Panc1 (cell line): Measurements from ENCODE around the gene CACNA1G.

Experiments used
- POLR2AphosphoS5 ChIP-seq: IDR thresholded peaks from 2 replicates; pipeline ENCODE4 v1.6.1; 2012; ENCODE audit warnings: mild to moderate bottlenecking, low read depth, low read length, moderate library complexity
- TF ChIP-seq, protein P1 (sequence below): fragments of 450-650 bp; IDR thresholded peaks from 2 replicates; pipeline ENCODE4 v1.5.1; 2017; ENCODE audit warnings: mild to moderate bottlenecking

DNA sequence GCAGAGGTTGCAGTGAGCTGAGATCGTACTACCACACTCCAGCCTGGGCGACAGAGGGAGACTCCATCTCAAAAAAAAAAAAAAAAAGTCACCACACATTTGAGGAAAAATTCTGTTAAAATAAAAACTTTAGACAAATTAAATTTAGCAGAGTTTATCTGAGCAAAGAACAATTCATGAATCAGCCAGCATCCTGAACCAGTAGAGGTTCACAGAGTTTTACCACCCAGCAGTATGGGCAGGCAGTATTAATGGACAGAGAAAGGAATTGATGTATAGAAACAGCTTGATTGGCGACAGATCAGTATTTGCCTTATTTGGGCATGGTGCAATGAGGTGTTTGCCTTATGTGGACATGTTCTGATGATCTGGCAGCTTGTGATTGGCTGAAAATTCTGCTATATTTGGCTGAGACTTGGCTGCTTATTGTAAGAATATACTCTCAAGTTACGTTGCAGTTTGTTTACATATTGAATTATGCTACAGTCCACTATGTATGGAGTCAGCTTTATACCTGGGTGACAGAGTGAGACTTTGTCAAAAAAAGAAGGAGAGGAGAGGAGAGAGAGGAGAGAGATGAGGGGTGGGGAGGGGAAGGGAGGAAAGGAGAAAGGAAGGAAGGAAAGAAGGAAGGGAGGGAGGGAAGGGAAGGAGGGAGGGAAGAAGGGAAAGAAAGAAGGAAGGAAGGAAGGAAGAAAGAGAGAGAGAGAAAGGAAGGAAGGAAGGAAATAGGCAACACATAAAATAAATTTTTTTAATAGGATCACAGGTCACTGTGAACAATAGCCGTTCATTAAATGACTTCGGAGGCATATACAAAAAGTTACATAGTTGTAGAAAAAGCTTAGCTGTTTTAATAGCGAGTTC is 88.8 kb downstream of the CACNA1G start:
- TF ChIP-seq, protein P1, sequence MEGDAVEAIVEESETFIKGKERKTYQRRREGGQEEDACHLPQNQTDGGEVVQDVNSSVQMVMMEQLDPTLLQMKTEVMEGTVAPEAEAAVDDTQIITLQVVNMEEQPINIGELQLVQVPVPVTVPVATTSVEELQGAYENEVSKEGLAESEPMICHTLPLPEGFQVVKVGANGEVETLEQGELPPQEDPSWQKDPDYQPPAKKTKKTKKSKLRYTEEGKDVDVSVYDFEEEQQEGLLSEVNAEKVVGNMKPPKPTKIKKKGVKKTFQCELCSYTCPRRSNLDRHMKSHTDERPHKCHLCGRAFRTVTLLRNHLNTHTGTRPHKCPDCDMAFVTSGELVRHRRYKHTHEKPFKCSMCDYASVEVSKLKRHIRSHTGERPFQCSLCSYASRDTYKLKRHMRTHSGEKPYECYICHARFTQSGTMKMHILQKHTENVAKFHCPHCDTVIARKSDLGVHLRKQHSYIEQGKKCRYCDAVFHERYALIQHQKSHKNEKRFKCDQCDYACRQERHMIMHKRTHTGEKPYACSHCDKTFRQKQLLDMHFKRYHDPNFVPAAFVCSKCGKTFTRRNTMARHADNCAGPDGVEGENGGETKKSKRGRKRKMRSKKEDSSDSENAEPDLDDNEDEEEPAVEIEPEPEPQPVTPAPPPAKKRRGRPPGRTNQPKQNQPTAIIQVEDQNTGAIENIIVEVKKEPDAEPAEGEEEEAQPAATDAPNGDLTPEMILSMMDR, result no peak
- no peak for TF ChIP-seq POLR2AphosphoS5
